GM12874 (cell line): ENCODE measurements around the gene CALM3.

Source experiments
- CTCF ChIP-seq: IDR thresholded peaks from 2 replicates; pipeline ENCODE4 v1.5.1; 2011; ENCODE audit warnings: low read depth, mild to moderate bottlenecking, control low read depth, low read length, moderate library complexity; ENCODE audit not compliant: insufficient read depth

The CALM3 gene

GRCh38 chr19:46626446-46626845, 25.3 kb downstream of the CALM3 start:
- TF ChIP-seq CTCF: no peak

GRCh38 chr19:46629546-46630025, 28.5 kb downstream of the CALM3 start:
- TF ChIP-seq CTCF: no peak

- no peak for TF ChIP-seq CTCF
Observed at GRCh38 chr19:46630586-46631205, 29.6 kb downstream of the CALM3 start.

GRCh38 chr19:46631481-46631880, 30.4 kb downstream of the CALM3 start:
- no peak for TF ChIP-seq CTCF

GRCh38 chr19:46633130-46633529, 32.0 kb downstream of the CALM3 start:
- no peak for TF ChIP-seq CTCF

- no peak for TF ChIP-seq CTCF
Observed at GRCh38 chr19:46634045-46634655, 33.0 kb downstream of the CALM3 start.

GRCh38 chr19:46634656-46635218, 33.6 kb downstream of the CALM3 start:
- TF ChIP-seq CTCF: no peak
